Breast epithelium (tissue), 3 donors: ENCODE results near the gene VIPR1.

Experiments used
- POLR2A ChIP-seq: fragments of 450-650 bp; IDR thresholded peaks from one replicate; pipeline ENCODE4 v1.6.1; 2016; ENCODE audit warnings: antibody characterized with exemption, mild to moderate bottlenecking, moderate library complexity
- TF ChIP-seq, protein P1 (sequence below), 3 donors: fragments of 450-650 bp; IDR thresholded peaks; one replicate each; pipeline ENCODE4 v1.5.1; 2016 to 2017; ENCODE audit warnings: antibody characterized with exemption in 3 of 3, mild to moderate bottlenecking in 3 of 3, moderate library complexity in 3 of 3

DNA sequence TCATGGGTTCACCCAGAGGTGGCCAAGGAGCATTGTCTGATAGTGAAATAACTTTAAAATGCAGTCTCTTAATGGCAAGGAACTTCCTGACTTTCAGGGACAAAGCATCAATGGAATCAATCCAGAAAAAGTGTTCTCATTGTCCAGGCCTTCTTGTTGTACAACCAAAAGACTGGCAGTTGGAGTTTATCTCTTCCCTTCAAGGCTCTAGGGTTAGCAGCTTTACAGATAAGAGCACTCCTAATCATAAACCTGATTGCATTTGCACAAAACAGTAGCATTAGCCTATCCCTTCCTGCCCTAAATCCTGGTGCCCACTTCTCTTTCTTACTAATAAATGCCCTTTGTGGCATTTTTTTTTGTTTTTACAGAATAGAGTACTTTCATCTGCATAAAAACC lies 43.3 kb upstream of the VIPR1 start:
- no peak for TF ChIP-seq POLR2A
- TF ChIP-seq, protein P1, sequence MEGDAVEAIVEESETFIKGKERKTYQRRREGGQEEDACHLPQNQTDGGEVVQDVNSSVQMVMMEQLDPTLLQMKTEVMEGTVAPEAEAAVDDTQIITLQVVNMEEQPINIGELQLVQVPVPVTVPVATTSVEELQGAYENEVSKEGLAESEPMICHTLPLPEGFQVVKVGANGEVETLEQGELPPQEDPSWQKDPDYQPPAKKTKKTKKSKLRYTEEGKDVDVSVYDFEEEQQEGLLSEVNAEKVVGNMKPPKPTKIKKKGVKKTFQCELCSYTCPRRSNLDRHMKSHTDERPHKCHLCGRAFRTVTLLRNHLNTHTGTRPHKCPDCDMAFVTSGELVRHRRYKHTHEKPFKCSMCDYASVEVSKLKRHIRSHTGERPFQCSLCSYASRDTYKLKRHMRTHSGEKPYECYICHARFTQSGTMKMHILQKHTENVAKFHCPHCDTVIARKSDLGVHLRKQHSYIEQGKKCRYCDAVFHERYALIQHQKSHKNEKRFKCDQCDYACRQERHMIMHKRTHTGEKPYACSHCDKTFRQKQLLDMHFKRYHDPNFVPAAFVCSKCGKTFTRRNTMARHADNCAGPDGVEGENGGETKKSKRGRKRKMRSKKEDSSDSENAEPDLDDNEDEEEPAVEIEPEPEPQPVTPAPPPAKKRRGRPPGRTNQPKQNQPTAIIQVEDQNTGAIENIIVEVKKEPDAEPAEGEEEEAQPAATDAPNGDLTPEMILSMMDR (IDR thresholded peaks at IDR 0.05), result no peak
